SK-N-SH treated with all-trans-retinoic acid at 6 μM for 48 hours (cell line): Measurements from ENCODE around the gene TBC1D22B.

Experiments
- ATAC-seq: fragments of 200-7000 bp; cut with Tn5 transposase; 3 replicates; pipeline ENCODE4 v1.9.1; 2020; ENCODE audit warnings: mild to moderate bottlenecking, moderate library complexity
- ARNTL ChIP-seq: fragments of 450-650 bp; formaldehyde crosslinking; IDR thresholded peaks from 2 replicates; pipeline ENCODE4 v1.5.0; 2020; ENCODE audit warnings: low read depth, mild to moderate bottlenecking, moderate library complexity, borderline replicate concordance
- BACH2 ChIP-seq: fragments of 250-450 bp; sonication (Bioruptor Pico); IDR thresholded peaks from 2 replicates; pipeline ENCODE4 v1.9.0; 2021; ENCODE audit warnings: mild to moderate bottlenecking, borderline replicate concordance
- CREB5 ChIP-seq: fragments of 250-450 bp; sonication (Bioruptor Pico); IDR thresholded peaks from 2 replicates; pipeline ENCODE4 v1.5.1; 2020; ENCODE audit warnings: low read depth, mild to moderate bottlenecking, moderate library complexity
- CSRNP3 ChIP-seq: fragments of 250-450 bp; sonication (Bioruptor Pico); IDR thresholded peaks from 2 replicates; pipeline ENCODE4 v1.5.1; 2021; ENCODE audit warnings: mild to moderate bottlenecking, moderate library complexity
- ESRRG ChIP-seq: fragments of 250-450 bp; sonication (Bioruptor Pico); IDR thresholded peaks from 2 replicates; pipeline ENCODE4 v1.6.1; 2021; ENCODE audit warnings: mild to moderate bottlenecking
- ISL1 ChIP-seq: fragments of 250-450 bp; sonication (Bioruptor Pico); IDR thresholded peaks from 2 replicates; pipeline ENCODE4 v2.1.2; 2022; ENCODE audit warnings: mild to moderate bottlenecking, moderate library complexity
- OSR1 ChIP-seq: fragments of 250-450 bp; sonication (Bioruptor Pico); IDR thresholded peaks from 2 replicates; pipeline ENCODE4 v1.8.0; 2022; ENCODE audit warnings: moderate library complexity, mild to moderate bottlenecking, inconsistent platforms
- POU6F1 ChIP-seq: fragments of 250-450 bp; sonication (Bioruptor Pico); IDR thresholded peaks from 2 replicates; pipeline ENCODE4 v1.8.0; 2021; ENCODE audit warnings: low read depth, mild to moderate bottlenecking, moderate library complexity, borderline replicate concordance
- RARB ChIP-seq: fragments of 250-450 bp; sonication (Bioruptor Pico); IDR thresholded peaks from 2 replicates; pipeline ENCODE4 v1.8.0; 2021; ENCODE audit warnings: mild to moderate bottlenecking, moderate library complexity
- SNAI2 ChIP-seq: fragments of 250-450 bp; sonication (Bioruptor Pico); IDR thresholded peaks from 2 replicates; pipeline ENCODE4 v1.5.0; 2020; ENCODE audit warnings: mild to moderate bottlenecking, moderate library complexity
- TCF4 ChIP-seq: fragments of 250-450 bp; sonication (Bioruptor Pico); IDR thresholded peaks from 2 replicates; pipeline ENCODE4 v1.8.0; 2021; ENCODE audit warnings: mild to moderate bottlenecking, moderate library complexity, borderline replicate concordance
- TOX ChIP-seq: fragments of 250-450 bp; sonication (Bioruptor Pico); IDR thresholded peaks from 2 replicates; pipeline ENCODE4 v1.8.0; 2021; ENCODE audit warnings: mild to moderate bottlenecking, moderate library complexity, borderline replicate concordance
- TSHZ2 ChIP-seq: fragments of 250-450 bp; sonication (Bioruptor Pico); IDR thresholded peaks from 2 replicates; pipeline ENCODE4 v1.5.0; 2020; ENCODE audit warnings: mild to moderate bottlenecking, moderate library complexity
- ZC3H10 ChIP-seq: fragments of 250-450 bp; sonication (Bioruptor Pico); IDR thresholded peaks from 2 replicates; pipeline ENCODE4 v1.5.1; 2021; ENCODE audit warnings: mild to moderate bottlenecking, moderate library complexity
- ZFP3 ChIP-seq: fragments of 250-450 bp; sonication (Bioruptor Pico); IDR thresholded peaks from 2 replicates; pipeline ENCODE4 v1.5.0; 2020; ENCODE audit warnings: mild to moderate bottlenecking, moderate library complexity
- ZFP30 ChIP-seq: fragments of 450-650 bp; formaldehyde crosslinking; IDR thresholded peaks from 2 replicates; pipeline ENCODE4 v1.5.0; 2022; ENCODE audit warnings: mild to moderate bottlenecking, moderate library complexity
- ZNF70 ChIP-seq: fragments of 450-650 bp; formaldehyde crosslinking; IDR thresholded peaks from 2 replicates; pipeline ENCODE4 v1.5.0; 2020; ENCODE audit warnings: mild to moderate bottlenecking, moderate library complexity
- ZNF8 ChIP-seq: fragments of 450-650 bp; formaldehyde crosslinking; IDR thresholded peaks from 2 replicates; pipeline ENCODE4 v1.5.0; 2020; ENCODE audit warnings: mild to moderate bottlenecking, moderate library complexity

The TBC1D22B gene

GRCh38 chr6:37222992-37223391 is 34.6 kb upstream of the TBC1D22B start:
- ATAC-seq, result no peak
- TF ChIP-seq ZNF8 (CRISPR knock-in tag), result no peak
- TF ChIP-seq ARNTL (CRISPR knock-in tag), result no peak
- no peak for TF ChIP-seq OSR1 (CRISPR knock-in tag)
- no peak for TF ChIP-seq ZFP3 (CRISPR knock-in tag)
- TF ChIP-seq SNAI2, result no peak
- no peak for TF ChIP-seq ISL1 (CRISPR knock-in tag)
- TF ChIP-seq ZNF70, result no peak
- no peak for TF ChIP-seq TCF4
- TF ChIP-seq ZC3H10 (CRISPR knock-in tag), result no peak

- TF ChIP-seq RARB (CRISPR knock-in tag) (no peak), ZFP3 (CRISPR knock-in tag) (no peak), TSHZ2 (CRISPR knock-in tag) (no peak), ZC3H10 (CRISPR knock-in tag) (no peak), ARNTL (CRISPR knock-in tag) (no peak), CSRNP3 (CRISPR knock-in tag) (no peak), SNAI2 (no peak), ZFP30 (no peak)
- ATAC-seq, result no peak
Measured at GRCh38 chr6:37225350-37226169, 32.0 kb upstream of the TBC1D22B start.

- ATAC-seq, result no peak
- TF ChIP-seq TCF4, result no peak
- no peak for TF ChIP-seq ISL1 (CRISPR knock-in tag)
- TF ChIP-seq CSRNP3 (CRISPR knock-in tag), result no peak
- TF ChIP-seq ESRRG (CRISPR knock-in tag), result no peak
- TF ChIP-seq TOX (CRISPR knock-in tag), result no peak
- no peak for TF ChIP-seq CREB5
- no peak for TF ChIP-seq ZNF8 (CRISPR knock-in tag)
- no peak for TF ChIP-seq ZNF70
- TF ChIP-seq POU6F1 (CRISPR knock-in tag), result no peak
- TF ChIP-seq RARB (CRISPR knock-in tag), result no peak
- TF ChIP-seq ZC3H10 (CRISPR knock-in tag), result no peak
- TF ChIP-seq, all 23 proteins: peak for 0
Measured at GRCh38 chr6:37230104-37230503, 27.5 kb upstream of the TBC1D22B start.

- TF ChIP-seq ZC3H10 (CRISPR knock-in tag) (no peak), TSHZ2 (CRISPR knock-in tag) (no peak), SNAI2 (no peak), BACH2 (no peak)
- no peak for ATAC-seq
Measured at GRCh38 chr6:37232430-37233017, 25.0 kb upstream of the TBC1D22B start.
